Sigmoid colon (tissue), 7 donors: ENCODE data around the gene ZNF280A. TPM values are rescaled to one million over a fixed set of nuclear protein-coding genes. Genes with fewer than 3 reads are reported as not detected.

Source experiments
- DNase-seq: peaks from one replicate; pipeline ENCODE4 v3.0.0-alpha.2; 2019
- H3K27ac ChIP-seq, 4 donors: fragments of 200-600 bp; sonication (generic); one replicate each; pipeline ENCODE4 v1.5.1; 2016 to 2019; ENCODE audit warnings: mild to moderate bottlenecking in 1 of 4
- H3K27me3 ChIP-seq, 3 donors: fragments of 200-600 bp; sonication (generic); one replicate each; pipeline ENCODE4 v1.5.1; 2019; ENCODE audit warnings: mild to moderate bottlenecking in 1 of 3
- H3K36me3 ChIP-seq, 4 donors: fragments of 200-600 bp; sonication (generic); one replicate each; pipeline ENCODE4 v1.5.1; 2016 to 2019
- H3K4me1 ChIP-seq, 4 donors: fragments of 200-600 bp; sonication (generic); one replicate each; pipeline ENCODE4 v1.5.1; 2017 to 2019
- H3K4me3 ChIP-seq, 4 donors: fragments of 200-600 bp; sonication (generic); one replicate each; pipeline ENCODE4 v1.5.1; 2017 to 2019; ENCODE audit warnings: mild to moderate bottlenecking in 2 of 4, moderate library complexity in 1 of 4
- H3K9me3 ChIP-seq, 4 donors: fragments of 200-600 bp in 3 of 4; sonication (generic) in 3 of 4; one replicate each; pipeline versions ENCODE4 v1.5.1 to v1.6.1; 2013 to 2019
- CTCF ChIP-seq, 4 experiments: fragments of 450-650 bp in 3 of 4; fragments of 200-600 bp in 1 of 4; IDR thresholded peaks; one replicate each; pipeline ENCODE4 v1.5.1; 2016 to 2019; ENCODE audit warnings: antibody characterized with exemption in 4 of 4, mild to moderate bottlenecking in 3 of 4, moderate library complexity in 2 of 4
- EP300 ChIP-seq, 4 donors: sonication (generic); formaldehyde crosslinking; IDR thresholded peaks; one replicate each; pipeline ENCODE4 v1.6.1; 2017; ENCODE audit warnings: antibody characterized with exemption in 4 of 4
- POLR2A ChIP-seq, 2 donors: fragments of 450-650 bp; IDR thresholded peaks; one replicate each; pipeline ENCODE4 v1.6.1; 2016; ENCODE audit warnings: antibody characterized with exemption in 2 of 2, mild to moderate bottlenecking in 2 of 2, moderate library complexity in 2 of 2
- POLR2AphosphoS5 ChIP-seq, 4 donors: sonication (generic); formaldehyde crosslinking; IDR thresholded peaks; one replicate each; pipeline ENCODE4 v1.6.1; 2017; ENCODE audit warnings: antibody characterized with exemption in 4 of 4
- WGBS, 2 donors: extraction: QIAGEN DNeasy Blood & Tissue Kit; methylation state at CpG; one replicate each; pipeline ENCODE4 v1.1.7; 2013; 5-methylcytosine and 5-hydroxymethylcytosine counted together
- intact Hi-C: fragments of 100-400 bp; cut with DNase I; formaldehyde crosslinking; loops from one replicate; pipeline ENCODE4 v1.15.1; 2023
- polyA plus RNA-seq, 3 donors: library from polyadenylated mRNA; stranded (reverse); fragments of 200-250 nt; gene quantifications; one replicate each; pipeline ENCODE4 v1.2.3, GENCODE V29; 2013
- total RNA-seq, 4 donors: library from RNA; depleted of rRNA; stranded (reverse); fragments of >200 nt; gene quantifications; one replicate each; pipeline ENCODE4 v1.1.0, GENCODE V29; 2016
- donor health status: healthy with polysubstance abuse.
- donor health status: Bipolar disorder and iron deficiency.
- donor health status: healthy.

Gene ZNF280A
- total and polyA plus RNA-seq, 7 donors: not detected

- no peak overlapping the region for H3K27ac ChIP-seq
- no peaks in the 10 kb centered on the region for H3K36me3 ChIP-seq
- H3K9me3 ChIP-seq: no peaks in the 10 kb centered on the region
- H3K27me3 ChIP-seq: no peaks in the 10 kb centered on the region
- TF ChIP-seq POLR2AphosphoS5 (IDR thresholded peaks at IDR 0.05) (no peak), EP300 (IDR thresholded peaks at IDR 0.05) (no peak)
- intact Hi-C loops: no loop called here
- no peak overlapping the region for H3K4me3 ChIP-seq
- no peak for DNase-seq
- 96 to 98% methylated on average over 6 of the region's 6 CpGs for WGBS, 2 donors
- no peaks in the 10 kb centered on the region for H3K4me1 ChIP-seq
Measured at GRCh38 chr22:22487059-22487458, 33.0 kb downstream of the ZNF280A start.

- 91 to 92% methylated on average over 4 of the region's 4 CpGs for WGBS, 2 donors
- no peak for DNase-seq
- intact Hi-C loops: no loop called here
- Histone ChIP-seq H3K9me3 (no peaks in the 10 kb centered on the region), H3K27me3 (no peaks in the 10 kb centered on the region), H3K36me3 (no peaks in the 10 kb centered on the region), H3K4me1 (no peaks in the 10 kb centered on the region), H3K27ac (no peak overlapping the region), H3K4me3 (no peak overlapping the region)
- TF ChIP-seq POLR2A (IDR thresholded peaks at IDR 0.05) (no peak), EP300 (IDR thresholded peaks at IDR 0.05) (no peak), CTCF (IDR thresholded peaks at IDR 0.05) (no peak), POLR2AphosphoS5 (IDR thresholded peaks at IDR 0.05) (no peak)
Measured at GRCh38 chr22:22486132-22486899, 33.8 kb downstream of the ZNF280A start.

- 93 to 97% methylated on average over 3 of the region's 3 CpGs for WGBS, 2 donors
Measured at GRCh38 chr22:22485524-22485923, 34.5 kb downstream of the ZNF280A start.

GRCh38 chr22:22484023-22484422, 36.0 kb downstream of the ZNF280A start:
- no peak overlapping the region for H3K4me3 ChIP-seq
- H3K36me3 ChIP-seq: no peaks in the 10 kb centered on the region
- no peaks in the 10 kb centered on the region for H3K27me3 ChIP-seq
- TF ChIP-seq POLR2AphosphoS5 (IDR thresholded peaks at IDR 0.05): no peak
- TF ChIP-seq CTCF (IDR thresholded peaks at IDR 0.05): no peak
- no peak for TF ChIP-seq EP300 (IDR thresholded peaks at IDR 0.05)
- no peak overlapping the region for H3K27ac ChIP-seq
- no peaks in the 10 kb centered on the region for H3K4me1 ChIP-seq
- intact Hi-C loops: no loop called here
- no peaks in the 10 kb centered on the region for H3K9me3 ChIP-seq
- DNase-seq: no peak
- 93 to 95% methylated on average over 11 of the region's 11 CpGs for WGBS, 2 donors

More at GRCh38 chr22:22485524-22485923, 34.5 kb downstream of the ZNF280A start:
- intact Hi-C loops: no loop called here
- no peaks in the 10 kb centered on the region for H3K4me1 ChIP-seq
- no peak overlapping the region for H3K4me3 ChIP-seq
- TF ChIP-seq EP300 (IDR thresholded peaks at IDR 0.05) (no peak), CTCF (IDR thresholded peaks at IDR 0.05) (no peak), POLR2A (IDR thresholded peaks at IDR 0.05) (no peak), POLR2AphosphoS5 (IDR thresholded peaks at IDR 0.05) (no peak)
- no peak for DNase-seq
- no peak overlapping the region for H3K27ac ChIP-seq
- H3K36me3 ChIP-seq: no peaks in the 10 kb centered on the region
- no peaks in the 10 kb centered on the region for H3K27me3 ChIP-seq
- H3K9me3 ChIP-seq: no peaks in the 10 kb centered on the region

- WGBS, 2 donors: 20 to 79% methylated on average over 2 of the region's 2 CpGs
- Histone ChIP-seq H3K4me3 (no peak overlapping the region), H3K4me1 (no peaks in the 10 kb centered on the region)
Measured at GRCh38 chr22:22480940-22481339, 39.1 kb downstream of the ZNF280A start.

More at GRCh38 chr22:22480940-22481339, 39.1 kb downstream of the ZNF280A start:
- intact Hi-C loops: no loop called here
- H3K27me3 ChIP-seq: no peaks in the 10 kb centered on the region
- H3K9me3 ChIP-seq: no peaks in the 10 kb centered on the region
- H3K27ac ChIP-seq: no peak overlapping the region
- TF ChIP-seq EP300 (IDR thresholded peaks at IDR 0.05) (no peak), POLR2AphosphoS5 (IDR thresholded peaks at IDR 0.05) (no peak), CTCF (IDR thresholded peaks at IDR 0.05) (no peak), POLR2A (IDR thresholded peaks at IDR 0.05) (no peak)
- H3K36me3 ChIP-seq: no peaks in the 10 kb centered on the region
- no peak for DNase-seq
